ENCODE measurements around the gene PDE4B. TPM values are rescaled to one million over a fixed set of nuclear protein-coding genes. Genes with fewer than 3 reads are reported as not detected.

PDE4B gene
- polyA plus RNA-seq, 2 of the 4 experiments (the other 2 are of a cell fraction): 20.2 to 56.8 TPM

GRCh38 chr1:66415281-66415680, 622.6 kb downstream of the PDE4B start:
- ChIA-PET POLR2A (no interaction called here), CTCF (no interaction called here)
- no peak overlapping the region for H3K4me3 ChIP-seq
- no peak overlapping the region for H3K27ac ChIP-seq
- WGBS (ENCODE audit: missing lambda C conversion rate): 48% methylated on average over 2 of the region's 2 CpGs
- DNase-seq (ENCODE audit: low read depth in 1 of 2, low spot score in 1 of 2) (no peak), FAIRE-seq (no peak), ATAC-seq (no peak)
- TF ChIP-seq PBX3 (IDR thresholded peaks at IDR 0.05) (no peak), POLR2A (IDR thresholded peaks at IDR 0.05; ENCODE audit: low read length) (no peak), E2F6 (IDR thresholded peaks at IDR 0.05; ENCODE audit: borderline replicate concordance, low read depth) (no peak), TFCP2L1 (CRISPR knock-in tag; IDR thresholded peaks at IDR 0.05) (no peak), ESRRA (IDR thresholded peaks at IDR 0.05; ENCODE audit: borderline replicate concordance, low read length) (no peak), RARB (CRISPR knock-in tag; IDR thresholded peaks at IDR 0.05) (no peak), MAZ (IDR thresholded peaks at IDR 0.05; ENCODE audit: borderline replicate concordance, low read depth, low read length) (no peak), CTCF (IDR thresholded peaks at IDR 0.05) (no peak), NFE2L2 (conservative IDR thresholded peaks at IDR 0.05; ENCODE audit: low read length) (no peak), ZNF302 (CRISPR knock-in tag; IDR thresholded peaks at IDR 0.05) (no peak), RAD21 (conservative IDR thresholded peaks at IDR 0.05 in 1 of 2, IDR thresholded peaks at IDR 0.05 in 1 of 2) (no peak), CBX8 (IDR thresholded peaks at IDR 0.05) (no peak), CEBPB (IDR thresholded peaks at IDR 0.05) (no peak)
- peaks cover 11% of the 10 kb centered on the region; the same call in 2 of the 3 replicates for H3K9me3 ChIP-seq
- no peak overlapping the region for H3K4me2 ChIP-seq
- no peaks in the 10 kb centered on the region for H3K4me1 ChIP-seq

- ChIA-PET CTCF (no interaction called here), POLR2A (no interaction called here)
- peaks cover 11% of the 10 kb centered on the region; the same call in 2 of the 3 replicates for H3K9me3 ChIP-seq
- TF ChIP-seq CHD2 (IDR thresholded peaks at IDR 0.05; ENCODE audit: low read length, partially characterized antibody) (no peak), CHD4 (IDR thresholded peaks at IDR 0.05; ENCODE audit: borderline replicate concordance) (no peak), POLR2A (IDR thresholded peaks at IDR 0.05; ENCODE audit: low read length) (no peak), POLR2AphosphoS2 (conservative IDR thresholded peaks at IDR 0.05; ENCODE audit: low read length) (no peak), PBX3 (IDR thresholded peaks at IDR 0.05) (no peak), JUN (IDR thresholded peaks at IDR 0.05) (no peak), ELK1 (IDR thresholded peaks at IDR 0.05; ENCODE audit: low read depth, low read length) (no peak), BCL3 (IDR thresholded peaks at IDR 0.05) (no peak), EHMT2 (IDR thresholded peaks at IDR 0.05; ENCODE audit: low read depth) (no peak), HOXB13 (CRISPR knock-in tag; IDR thresholded peaks at IDR 0.05; ENCODE audit: low read depth) (no peak), RARB (CRISPR knock-in tag; IDR thresholded peaks at IDR 0.05) (no peak), NR3C1 (IDR thresholded peaks at IDR 0.05) (no peak), ZFP36 (IDR thresholded peaks at IDR 0.05; ENCODE audit: borderline replicate concordance, partially characterized antibody) (no peak), CBX2 (IDR thresholded peaks at IDR 0.05; ENCODE audit: borderline replicate concordance, low read depth) (no peak)
- WGBS (ENCODE audit: missing lambda C conversion rate): 86% methylated on average over 1 of the region's 1 CpG
- FAIRE-seq (no peak), ATAC-seq (no peak), DNase-seq (ENCODE audit: low read depth in 1 of 2, low spot score in 1 of 2) (no peak)
- H3K4me1 ChIP-seq: no peaks in the 10 kb centered on the region
- H3K4me2 ChIP-seq: no peak overlapping the region
- no peak overlapping the region for H3K4me3 ChIP-seq
- no peak overlapping the region for H3K27ac ChIP-seq
Measured at GRCh38 chr1:66415866-66416265, 623.2 kb downstream of the PDE4B start.

Data from A549 (cell line).